Ovary (tissue), 3 donors: ENCODE results near the gene LRFN2.

Experiments used
- CTCF ChIP-seq, 3 donors: fragments of 450-650 bp in 2 of 3; fragments of 200-600 bp in 1 of 3; IDR thresholded peaks; one replicate each; pipeline versions ENCODE4 v1.5.1 to v1.8.0; 2016 to 2022; ENCODE audit warnings: antibody characterized with exemption in 3 of 3, mild to moderate bottlenecking in 1 of 3
- EP300 ChIP-seq: sonication (generic); formaldehyde crosslinking; IDR thresholded peaks from one replicate; pipeline ENCODE4 v1.6.1; 2017; ENCODE audit warnings: antibody characterized with exemption
- donor health status: DM: no; HTN: no; CAD: no.

DNA sequence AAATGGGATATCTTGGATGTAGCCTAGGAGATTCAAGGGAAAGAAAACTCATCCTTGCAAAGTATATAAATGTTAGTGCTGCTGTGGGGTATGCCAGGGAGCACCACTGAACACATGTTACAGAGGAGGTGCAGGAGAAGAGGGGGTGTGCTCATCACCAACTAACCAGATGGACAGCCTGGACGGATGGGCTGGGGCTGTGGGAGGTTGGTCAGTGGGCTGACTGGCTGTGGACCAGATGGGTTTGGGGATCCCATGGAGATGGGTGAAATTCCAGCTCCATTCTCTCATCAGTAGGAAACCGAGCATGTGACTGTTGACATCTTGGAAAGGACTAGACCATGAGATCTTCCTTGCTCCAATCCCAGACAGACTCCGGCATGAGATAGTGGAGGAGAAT lies 201.0 kb downstream of the LRFN2 start:
- TF ChIP-seq CTCF (IDR thresholded peaks at IDR 0.05) (no peak), EP300 (no peak)
